ENCODE data around the gene MESD.

Gene MESD

DNA sequence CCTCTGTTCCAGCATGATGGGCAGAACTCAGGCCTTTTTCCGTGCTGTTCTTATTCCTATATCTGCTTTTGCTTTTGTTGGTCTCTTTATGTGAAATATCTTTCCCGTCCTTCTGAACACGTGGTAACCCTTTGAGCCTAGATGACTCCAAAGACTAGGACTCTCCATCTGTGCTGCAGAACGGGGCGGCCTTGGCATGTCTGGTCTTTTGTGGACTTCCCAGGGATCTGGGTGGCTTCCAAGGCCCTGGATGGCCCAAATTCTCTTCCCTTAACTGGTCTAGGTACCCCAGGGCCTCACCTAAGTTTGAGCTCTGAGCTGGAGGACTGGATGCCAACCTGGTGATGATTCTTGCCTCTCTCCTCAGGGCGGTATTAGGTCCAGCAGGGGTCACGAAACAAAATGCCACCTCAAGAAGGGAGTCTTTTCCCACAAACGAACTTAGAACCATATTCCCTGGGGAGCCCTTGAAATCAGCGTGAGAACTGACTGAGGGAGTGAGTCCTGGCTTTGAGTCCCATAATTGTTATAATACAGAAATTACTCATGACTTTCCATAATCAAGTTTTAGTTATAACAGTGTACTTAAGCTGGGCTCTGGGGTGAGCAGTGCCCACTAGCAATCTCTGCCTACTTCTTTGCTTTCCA, 25.0 kb upstream of the MESD start:
- no peak for TF ChIP-seq CTCF (IDR thresholded peaks at IDR 0.05; ENCODE audit: low read depth, low read length, missing control alignments)

DNA sequence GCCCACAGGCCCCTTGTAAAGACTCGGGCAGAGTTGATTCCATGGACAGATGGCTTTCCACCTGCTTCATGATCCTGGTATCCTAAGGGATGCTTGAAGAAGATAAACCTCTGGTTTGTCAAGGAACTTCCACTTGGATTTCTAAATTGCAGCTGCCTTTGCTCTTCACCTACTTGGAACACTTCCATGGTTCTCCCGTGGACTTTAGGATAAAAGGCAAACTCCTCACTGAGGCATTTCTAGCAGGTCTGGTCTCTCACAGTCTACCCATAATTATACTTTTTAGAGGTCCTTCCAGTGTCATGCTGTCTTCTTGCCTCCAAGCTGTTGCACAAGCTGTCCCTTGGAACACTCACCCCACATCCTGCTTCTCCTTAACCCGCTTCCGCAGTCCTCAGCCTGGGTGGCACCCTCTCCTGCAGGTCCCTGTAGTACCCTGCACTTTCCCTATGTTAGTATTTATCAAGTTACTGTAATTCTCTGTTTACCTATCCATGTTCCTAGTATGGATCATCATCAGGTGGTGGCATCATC, 23.8 kb upstream of the MESD start:
- DNase-seq (ENCODE audit: low read depth) = no peak
- no peak overlapping the region for H3K4me3 ChIP-seq (ENCODE audit: low read depth, low read length)
- no peak for TF ChIP-seq CTCF (IDR thresholded peaks at IDR 0.05; ENCODE audit: low read depth, low read length, missing control alignments)

More for the DNA sequence above, 25.0 kb upstream of the MESD start:
- H3K4me3 ChIP-seq (ENCODE audit: low read depth, low read length) = no peak overlapping the region
- DNase-seq (ENCODE audit: low read depth) = no peak

DNA sequence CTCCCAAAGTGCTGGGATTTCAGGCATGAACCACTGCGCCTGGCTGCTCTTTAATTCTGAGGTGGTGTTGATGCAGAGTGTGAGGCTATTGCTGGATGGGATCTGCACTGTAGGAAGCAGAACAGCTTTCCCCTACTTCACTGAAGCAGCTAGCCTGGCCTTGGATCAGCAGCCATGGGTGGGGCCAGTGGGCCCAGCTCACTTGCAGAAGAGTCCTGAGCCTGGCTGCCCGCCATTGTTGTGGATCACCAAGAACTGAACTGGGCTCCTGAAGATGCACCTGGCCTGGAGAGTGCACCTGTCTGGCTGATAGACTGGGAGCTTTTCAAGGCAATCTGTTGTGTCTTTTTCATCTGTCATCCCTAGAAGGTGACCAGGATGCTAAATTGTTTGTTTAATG, 23.0 kb upstream of the MESD start:
- TF ChIP-seq CTCF (IDR thresholded peaks at IDR 0.05; ENCODE audit: low read depth, low read length, missing control alignments) = no peak
- DNase-seq (ENCODE audit: low read depth) = no peak
- no peak overlapping the region for H3K4me3 ChIP-seq (ENCODE audit: low read depth, low read length)

DNA sequence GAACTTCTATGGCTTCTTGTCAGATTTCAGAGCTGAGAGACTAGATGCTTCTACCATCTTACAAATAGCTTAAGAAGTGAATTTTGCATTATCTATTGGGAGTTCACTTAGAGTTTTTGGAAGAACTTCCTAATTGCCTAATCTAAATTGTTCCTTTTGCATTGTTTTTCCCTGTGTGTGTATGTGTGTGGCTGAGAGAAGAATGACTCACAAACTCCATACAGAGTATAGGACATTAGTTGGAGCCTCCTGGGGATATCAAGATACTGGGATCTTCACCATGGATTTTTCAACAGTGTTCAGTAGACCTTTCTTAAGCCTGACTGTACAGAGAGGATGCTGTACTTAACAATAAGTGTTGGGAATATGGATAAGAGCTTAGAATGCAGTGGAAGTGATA, 22.0 kb upstream of the MESD start:
- DNase-seq (ENCODE audit: low read depth) = no peak
- no peak overlapping the region for H3K4me3 ChIP-seq (ENCODE audit: low read depth, low read length)
- TF ChIP-seq CTCF (IDR thresholded peaks at IDR 0.05; ENCODE audit: low read depth, low read length, missing control alignments) = no peak

DNA sequence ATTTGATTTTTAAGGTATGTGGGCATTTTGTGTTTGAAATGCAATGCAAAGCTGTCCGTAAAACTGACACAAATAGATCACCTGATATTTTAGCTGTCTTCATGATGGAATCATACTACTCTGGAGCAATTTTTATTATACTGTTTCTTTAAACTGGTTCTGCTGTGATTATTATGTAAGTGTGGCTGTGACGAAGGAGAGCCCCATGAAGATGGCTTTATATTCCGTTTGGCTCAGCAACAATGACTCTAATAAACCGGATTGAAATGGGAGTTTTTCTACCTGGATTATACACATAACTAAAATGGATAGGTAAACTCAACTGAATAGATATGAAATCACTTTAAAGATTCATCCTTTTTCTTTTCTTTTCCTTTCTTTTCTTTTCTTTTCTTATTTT, 20.5 kb upstream of the MESD start:
- DNase-seq (ENCODE audit: low read depth) = no peak
- H3K4me3 ChIP-seq (ENCODE audit: low read depth, low read length) = no peak overlapping the region
- TF ChIP-seq CTCF (IDR thresholded peaks at IDR 0.05; ENCODE audit: low read depth, low read length, missing control alignments) = no peak

DNA sequence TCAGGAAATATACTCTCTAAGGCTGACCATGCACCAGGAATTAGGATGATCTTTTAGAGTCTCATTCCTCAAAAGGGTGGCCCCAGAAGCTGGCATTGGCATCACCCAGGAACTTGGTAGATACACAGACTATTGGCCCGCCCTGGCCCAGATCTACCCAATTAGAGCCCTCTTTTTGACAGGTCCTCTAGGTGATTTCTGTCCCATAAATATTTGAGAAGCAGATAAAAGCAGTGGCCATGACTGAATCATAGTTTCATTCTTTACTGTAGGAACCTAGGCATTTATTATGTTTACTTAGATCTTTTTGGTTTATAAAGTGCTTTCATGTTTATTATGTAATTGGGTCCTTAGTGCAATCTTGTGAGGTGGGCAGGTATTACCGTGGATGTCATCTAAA, 18.7 kb upstream of the MESD start:
- no peak overlapping the region for H3K4me3 ChIP-seq (ENCODE audit: low read depth, low read length)
- no peak for DNase-seq (ENCODE audit: low read depth)
- TF ChIP-seq CTCF (IDR thresholded peaks at IDR 0.05; ENCODE audit: low read depth, low read length, missing control alignments) = no peak

- DNase-seq (ENCODE audit: low read depth) = no peak
- H3K4me3 ChIP-seq (ENCODE audit: low read depth, low read length) = no peak overlapping the region
- TF ChIP-seq CTCF (IDR thresholded peaks at IDR 0.05; ENCODE audit: low read depth, low read length, missing control alignments) = no peak
These were observed 17.9 kb upstream of the MESD start for GRCh38 chr15:81007428-81008064.
